Right lung (tissue), 5 donors: ENCODE results near the gene CFAP61. TPM values are rescaled to one million over a fixed set of nuclear protein-coding genes. Genes with fewer than 3 reads are reported as not detected.

Experiments
- DNase-seq, 2 donors: peaks; one replicate each; pipeline ENCODE4 v3.0.0-alpha.2; 2013
- polyA plus RNA-seq, 5 donors: library from polyadenylated mRNA; unstranded; fragments of 120-200 nt; gene quantifications; one replicate each; pipeline versions ENCODE4 v1.2.1 to v1.2.3, GENCODE V29; 2013; ENCODE audit warnings: inconsistent platforms in 1 of 5, low replicate concordance in 1 of 5; ENCODE audit not compliant: insufficient read length in 5 of 5, insufficient read depth in 1 of 5

Gene CFAP61
- polyA plus RNA-seq, 5 donors, result 1.5 to 5.7 (median 3.5) TPM

DNA sequence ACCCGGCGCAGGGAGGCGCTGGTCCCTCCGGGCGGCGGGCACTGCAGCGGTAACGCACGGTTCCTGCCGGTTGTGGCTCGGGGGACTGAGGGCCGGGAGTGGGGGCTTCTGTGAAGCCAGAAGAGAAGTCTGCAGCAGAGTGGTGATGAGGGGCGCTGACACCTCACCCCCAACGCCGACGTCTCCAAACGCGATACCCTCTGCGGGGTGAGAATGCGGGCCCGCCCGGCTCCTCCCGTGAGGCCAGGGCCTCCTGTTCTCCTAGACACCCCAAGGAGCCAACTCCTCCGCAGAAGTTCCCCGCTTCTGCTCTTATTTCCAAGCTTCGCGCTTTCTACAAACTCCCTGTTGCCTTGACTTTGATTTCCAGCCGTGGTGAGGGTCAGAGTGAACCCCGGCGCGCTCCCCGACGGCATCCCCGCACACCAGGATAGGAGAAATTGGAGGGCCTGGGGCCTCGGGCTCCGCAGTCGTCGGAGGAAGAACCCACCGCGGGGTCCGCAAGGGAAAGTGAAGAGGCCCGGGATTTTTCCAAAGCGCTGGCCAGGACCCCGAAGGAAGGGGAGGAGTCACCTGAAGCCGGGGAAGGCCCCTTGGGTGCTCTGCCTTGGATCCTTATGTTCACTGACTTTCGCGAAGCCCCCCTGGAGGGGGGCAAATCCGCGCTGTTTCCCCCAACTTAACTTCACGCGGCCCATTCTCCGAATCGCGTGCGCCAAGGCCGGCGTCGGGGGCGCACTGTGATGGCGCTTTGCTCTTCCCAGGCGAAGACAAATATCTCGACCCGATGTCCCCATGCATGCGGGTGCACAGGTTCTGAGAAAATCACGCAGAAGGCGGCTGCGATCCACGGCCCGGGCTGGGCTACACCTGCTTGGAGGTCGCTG, 312.5 kb downstream of the CFAP61 start:
- DNase-seq, result no peak

GRCh38 chr20:20365480-20366161, 313.3 kb downstream of the CFAP61 start:
- no peak for DNase-seq

- DNase-seq, result no peak
These were observed 314.2 kb downstream of the CFAP61 start for GRCh38 chr20:20366551-20366875.

- no peak for DNase-seq
These were observed 314.7 kb downstream of the CFAP61 start for GRCh38 chr20:20366876-20367574.

GRCh38 chr20:20367575-20368417, 315.5 kb downstream of the CFAP61 start, which contains the start of gene INSM1:
Gene INSM1 (plus strand): TSS chr20:20368104. CDS start chr20:20368268, 164 bp downstream.
- DNase-seq, result no peak

GRCh38 chr20:20368418-20369249, 316.3 kb downstream of the CFAP61 start:
- DNase-seq, result no peak

DNA sequence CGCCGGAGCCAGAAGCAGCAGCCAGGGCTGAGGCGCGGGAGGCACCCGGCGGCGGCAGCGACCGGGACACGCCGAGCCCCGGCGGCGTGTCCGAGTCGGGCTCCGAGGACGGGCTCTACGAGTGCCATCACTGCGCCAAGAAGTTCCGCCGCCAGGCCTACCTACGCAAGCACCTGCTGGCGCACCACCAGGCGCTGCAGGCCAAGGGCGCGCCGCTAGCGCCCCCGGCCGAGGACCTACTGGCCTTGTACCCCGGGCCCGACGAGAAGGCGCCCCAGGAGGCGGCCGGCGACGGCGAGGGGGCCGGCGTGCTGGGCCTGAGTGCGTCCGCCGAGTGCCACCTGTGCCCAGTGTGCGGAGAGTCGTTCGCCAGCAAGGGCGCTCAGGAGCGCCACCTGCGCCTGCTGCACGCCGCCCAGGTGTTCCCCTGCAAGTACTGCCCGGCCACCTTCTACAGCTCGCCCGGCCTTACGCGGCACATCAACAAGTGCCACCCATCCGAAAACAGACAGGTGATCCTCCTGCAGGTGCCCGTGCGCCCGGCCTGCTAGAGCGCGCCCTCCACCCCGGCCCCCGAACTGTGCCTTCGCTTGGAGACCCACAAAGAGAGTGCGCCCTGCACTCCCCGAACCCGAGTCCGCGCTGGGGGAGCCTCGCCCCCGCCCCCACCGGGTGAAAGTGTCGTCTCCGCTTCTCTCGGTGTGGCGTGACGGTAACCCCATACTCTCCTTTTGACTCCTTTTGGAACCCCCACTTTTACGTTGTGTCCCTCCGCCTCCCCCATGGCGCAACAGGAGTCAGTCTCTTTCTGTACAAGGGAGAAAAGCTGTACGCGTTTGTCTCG, 317.1 kb downstream of the CFAP61 start:
- DNase-seq, result no peak

DNA sequence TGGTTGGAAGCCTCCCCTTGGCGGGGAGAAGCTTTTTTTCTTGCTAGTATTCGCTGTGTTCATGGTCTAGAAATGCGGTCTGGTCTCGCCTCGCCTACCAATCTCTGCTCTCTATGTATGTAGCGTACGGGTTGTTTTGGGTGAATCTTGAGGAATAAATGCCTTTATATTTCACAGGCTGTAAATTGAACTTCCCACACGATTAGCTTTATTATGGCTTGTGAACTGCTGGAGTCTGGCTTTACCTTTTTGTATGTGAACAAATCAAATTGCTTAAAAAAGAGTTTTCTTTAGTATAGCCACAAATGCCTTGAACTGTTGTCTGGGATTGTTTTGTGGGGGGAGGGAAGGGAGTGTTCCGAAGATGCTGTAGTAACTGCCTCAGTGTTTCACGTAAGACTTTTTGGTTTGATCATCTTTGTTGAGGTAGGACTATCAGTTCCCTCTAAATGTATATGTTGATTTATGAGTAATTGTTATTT, 317.8 kb downstream of the CFAP61 start:
- DNase-seq, result no peak

DNA sequence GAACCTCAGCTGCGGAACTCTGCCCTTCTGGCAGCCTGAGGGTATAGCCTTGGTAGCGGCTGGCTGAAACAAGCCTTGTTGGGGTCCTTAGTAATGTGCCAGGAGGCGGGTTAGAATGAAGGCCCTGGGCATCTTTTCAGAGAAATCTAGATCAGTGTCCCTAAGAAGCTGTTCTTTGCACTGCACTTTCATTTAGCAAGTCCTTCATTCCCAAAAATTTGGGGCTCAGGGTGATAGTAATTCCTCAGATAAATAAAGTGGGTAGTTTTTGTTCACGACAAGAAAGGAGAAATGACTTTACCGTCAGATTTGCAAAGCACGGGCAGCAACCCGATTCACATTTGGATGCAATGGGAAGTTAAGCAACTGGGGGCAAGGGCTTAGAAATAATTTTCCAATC, 318.8 kb downstream of the CFAP61 start:
- DNase-seq, result no peak

GRCh38 chr20:20371681-20372080, 319.3 kb downstream of the CFAP61 start:
- DNase-seq, result no peak

DNA sequence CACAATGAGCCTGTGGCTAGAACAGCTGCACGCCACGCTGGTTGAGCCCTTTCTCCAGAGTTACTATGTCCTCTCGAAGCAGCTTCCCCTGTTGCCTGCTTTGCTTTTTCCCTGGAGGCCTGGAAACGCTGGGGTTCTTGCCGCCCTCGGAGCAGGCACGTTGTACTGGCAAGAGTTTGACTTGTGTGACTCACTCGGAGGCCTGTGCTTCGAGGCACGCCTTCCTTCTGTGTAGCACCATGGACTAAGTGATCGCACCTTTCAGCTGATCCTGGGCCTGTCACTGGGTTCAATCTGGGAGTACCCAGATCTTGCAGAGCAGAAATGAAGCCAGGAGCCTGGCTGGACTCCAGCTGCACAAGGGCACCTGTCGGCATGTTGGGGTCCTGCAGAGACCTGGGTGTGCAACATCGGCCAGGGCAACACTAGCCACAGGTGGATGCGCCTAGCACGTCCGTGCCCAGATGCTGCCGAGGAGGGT, 320.8 kb downstream of the CFAP61 start:
- DNase-seq, result no peak

GRCh38 chr20:20375862-20376261, 323.5 kb downstream of the CFAP61 start:
- DNase-seq, result no peak

DNA sequence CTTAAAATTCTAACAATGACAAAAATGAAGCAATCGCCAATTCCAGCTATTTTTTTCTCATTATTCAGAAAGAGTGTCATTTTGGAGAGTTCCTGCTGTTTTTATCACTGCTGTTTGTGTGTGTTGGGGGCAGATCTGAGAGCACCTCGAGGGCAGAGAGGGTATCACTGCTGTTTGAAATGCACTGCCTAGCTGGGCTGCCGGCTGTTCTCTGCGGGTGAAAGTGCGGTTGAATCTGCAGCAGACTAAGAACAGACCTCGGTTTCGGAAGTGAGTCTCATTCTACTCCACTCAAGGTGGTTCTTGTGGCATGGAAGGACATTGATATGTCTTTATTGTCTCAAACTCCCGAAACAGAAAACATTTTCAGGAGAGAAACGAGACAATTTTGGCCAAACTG, 333.9 kb downstream of the CFAP61 start:
- no peak for DNase-seq

- no peak for DNase-seq
These were observed 338.1 kb downstream of the CFAP61 start for GRCh38 chr20:20390393-20390792.

GRCh38 chr20:20391115-20391514, 338.8 kb downstream of the CFAP61 start:
- no peak for DNase-seq

DNA sequence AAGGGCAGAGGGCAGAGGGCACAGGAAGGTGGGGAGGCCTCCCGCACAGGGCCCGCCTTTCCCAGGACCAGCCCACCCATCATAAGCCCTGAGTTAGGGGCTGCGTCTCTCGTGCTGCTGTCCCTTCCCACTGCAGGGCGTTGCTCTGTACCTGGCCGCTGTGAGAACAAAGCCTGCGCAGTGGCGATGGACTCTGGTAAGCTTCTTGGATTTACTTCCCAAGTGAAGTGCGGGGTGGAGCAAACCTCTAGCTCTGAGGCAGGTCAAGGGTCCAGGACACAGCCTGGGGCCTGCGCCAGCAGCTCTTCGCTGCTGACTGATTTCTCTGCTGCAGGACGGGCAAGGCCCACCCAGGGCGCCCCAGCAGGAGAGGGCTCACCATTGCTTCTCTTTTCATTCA, 339.4 kb downstream of the CFAP61 start:
- no peak for DNase-seq

- DNase-seq, result no peak
These were observed 341.1 kb downstream of the CFAP61 start for GRCh38 chr20:20393207-20394120.

GRCh38 chr20:20395087-20395486, 342.8 kb downstream of the CFAP61 start:
- DNase-seq, result no peak
